ENCODE measurements around the gene ZNF148. TPM values are rescaled to one million over a fixed set of nuclear protein-coding genes. Genes with fewer than 3 reads are reported as not detected.

ZNF148 gene
- total and polyA plus RNA-seq, 8 donors, result 2.1 to 31.2 (median 17.1) TPM

DNA sequence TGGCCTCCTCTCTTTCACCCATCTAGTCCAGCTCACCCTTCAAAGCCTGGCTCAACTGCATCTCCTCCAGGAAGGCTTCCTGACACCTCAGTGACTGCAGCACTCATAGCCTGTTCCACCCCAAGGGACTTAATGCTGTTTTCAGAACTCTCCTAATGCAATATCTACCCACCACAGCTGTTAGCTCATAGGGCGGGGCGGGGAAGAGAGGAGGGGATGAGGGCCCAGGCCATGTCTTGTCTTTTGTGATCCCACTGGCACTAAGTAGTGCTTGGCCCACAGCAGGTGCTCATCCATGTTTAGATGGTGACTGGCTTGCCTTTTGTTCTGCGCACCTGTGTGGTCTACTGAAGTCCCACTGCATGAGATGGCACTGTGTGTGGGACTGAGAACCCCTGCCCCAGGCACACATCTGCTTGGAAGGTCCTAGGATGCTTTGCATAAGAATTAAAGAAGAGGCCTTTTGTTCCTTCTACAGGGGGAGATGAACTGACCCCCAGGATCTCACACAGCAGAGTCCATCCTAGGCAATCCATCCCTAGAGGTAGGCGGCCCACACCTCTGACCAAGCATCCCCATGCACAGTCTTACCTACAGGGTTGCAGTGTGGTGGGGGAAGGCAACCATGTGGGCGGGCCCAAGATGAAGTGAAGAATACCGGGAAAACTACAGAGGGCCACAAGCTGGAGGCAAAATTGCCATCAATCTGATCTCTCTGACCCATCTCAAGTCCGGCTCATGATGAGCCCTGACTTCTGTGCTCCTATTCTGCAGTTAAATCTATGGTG, 185.6 kb downstream of the ZNF148 start:
- H3K4me3 ChIP-seq, result no peak overlapping the region
- DNase-seq, result no peak
- no peaks in the 10 kb centered on the region for H3K4me1 ChIP-seq
- intact Hi-C loops (cut with DNase I), result no loop called here
- FAIRE-seq, result no peak
- no peak for ATAC-seq
- WGBS, 2 donors, result 94 to 97% methylated on average over 7 of the region's 7 CpGs
- TF ChIP-seq, protein P1, sequence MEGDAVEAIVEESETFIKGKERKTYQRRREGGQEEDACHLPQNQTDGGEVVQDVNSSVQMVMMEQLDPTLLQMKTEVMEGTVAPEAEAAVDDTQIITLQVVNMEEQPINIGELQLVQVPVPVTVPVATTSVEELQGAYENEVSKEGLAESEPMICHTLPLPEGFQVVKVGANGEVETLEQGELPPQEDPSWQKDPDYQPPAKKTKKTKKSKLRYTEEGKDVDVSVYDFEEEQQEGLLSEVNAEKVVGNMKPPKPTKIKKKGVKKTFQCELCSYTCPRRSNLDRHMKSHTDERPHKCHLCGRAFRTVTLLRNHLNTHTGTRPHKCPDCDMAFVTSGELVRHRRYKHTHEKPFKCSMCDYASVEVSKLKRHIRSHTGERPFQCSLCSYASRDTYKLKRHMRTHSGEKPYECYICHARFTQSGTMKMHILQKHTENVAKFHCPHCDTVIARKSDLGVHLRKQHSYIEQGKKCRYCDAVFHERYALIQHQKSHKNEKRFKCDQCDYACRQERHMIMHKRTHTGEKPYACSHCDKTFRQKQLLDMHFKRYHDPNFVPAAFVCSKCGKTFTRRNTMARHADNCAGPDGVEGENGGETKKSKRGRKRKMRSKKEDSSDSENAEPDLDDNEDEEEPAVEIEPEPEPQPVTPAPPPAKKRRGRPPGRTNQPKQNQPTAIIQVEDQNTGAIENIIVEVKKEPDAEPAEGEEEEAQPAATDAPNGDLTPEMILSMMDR (IDR thresholded peaks at IDR 0.05), result no peak
- H3K27me3 ChIP-seq, result no peaks in the 10 kb centered on the region
- peaks cover 0 to 31% (median 6%) of the 10 kb centered on the region in 3 donors for H3K36me3 ChIP-seq
- H3K9me3 ChIP-seq, result no peaks in the 10 kb centered on the region
- no peak overlapping the region for H3K27ac ChIP-seq

DNA sequence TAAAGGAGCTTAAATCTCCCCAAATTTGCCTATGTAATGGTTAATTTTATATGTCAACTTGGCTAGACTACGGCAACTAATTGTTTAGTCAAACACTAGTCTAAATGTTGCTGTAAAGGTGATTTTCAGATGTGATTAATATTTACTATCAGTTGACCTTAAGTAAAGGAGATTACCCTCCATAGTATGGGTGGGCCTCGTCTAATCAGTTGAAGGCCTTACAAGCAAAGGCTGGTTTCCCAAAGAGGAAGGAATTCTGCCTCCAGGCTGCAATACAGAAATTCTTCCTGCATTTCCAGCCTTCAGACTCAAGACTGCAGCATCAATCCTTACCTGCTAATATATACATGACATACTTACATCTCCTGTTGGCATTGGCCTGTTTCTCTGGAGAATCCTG, 186.2 kb downstream of the ZNF148 start:
- Histone ChIP-seq H3K27ac (no peak overlapping the region), H3K4me1 (no peaks in the 10 kb centered on the region), H3K27me3 (no peaks in the 10 kb centered on the region), H3K4me3 (no peak overlapping the region), H3K36me3 (peaks cover 0 to 31% (median 6%) of the 10 kb centered on the region in 3 donors), H3K9me3 (no peaks in the 10 kb centered on the region)
- WGBS, 2 donors, result 94 to 96% methylated on average over 2 of the region's 2 CpGs
- FAIRE-seq (no peak), DNase-seq (no peak), ATAC-seq (no peak)
- intact Hi-C loops (cut with DNase I), result no loop called here
- TF ChIP-seq, protein P1 (IDR thresholded peaks at IDR 0.05), result no peak

DNA sequence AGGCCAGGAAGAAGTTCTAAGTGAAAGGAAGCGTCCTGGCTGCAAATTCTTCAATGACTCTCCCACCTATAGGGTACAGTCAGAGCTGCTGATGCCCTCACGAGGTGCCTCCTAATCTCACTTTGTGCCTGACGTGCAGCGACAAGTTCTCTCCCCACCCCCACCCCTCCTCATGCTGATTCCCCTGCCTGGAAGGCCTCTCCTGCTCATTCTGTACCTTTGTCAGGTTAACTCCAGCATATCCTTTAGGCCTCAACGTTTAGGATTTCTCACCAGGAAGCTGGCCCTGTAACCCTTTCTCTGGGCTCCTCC, 187.6 kb downstream of the ZNF148 start:
- TF ChIP-seq, protein P1 (IDR thresholded peaks at IDR 0.05), result no peak
- WGBS, 2 donors, result 75 to 77% methylated on average over 5 of the region's 5 CpGs
- Histone ChIP-seq H3K36me3 (peaks cover 0 to 31% (median 6%) of the 10 kb centered on the region in 3 donors), H3K4me1 (no peaks in the 10 kb centered on the region), H3K27ac (no peak overlapping the region), H3K4me3 (no peak overlapping the region), H3K27me3 (no peaks in the 10 kb centered on the region), H3K9me3 (no peaks in the 10 kb centered on the region)
- intact Hi-C loops (cut with DNase I), result no loop called here
- ATAC-seq (no peak), DNase-seq (no peak), FAIRE-seq (no peak)

DNA sequence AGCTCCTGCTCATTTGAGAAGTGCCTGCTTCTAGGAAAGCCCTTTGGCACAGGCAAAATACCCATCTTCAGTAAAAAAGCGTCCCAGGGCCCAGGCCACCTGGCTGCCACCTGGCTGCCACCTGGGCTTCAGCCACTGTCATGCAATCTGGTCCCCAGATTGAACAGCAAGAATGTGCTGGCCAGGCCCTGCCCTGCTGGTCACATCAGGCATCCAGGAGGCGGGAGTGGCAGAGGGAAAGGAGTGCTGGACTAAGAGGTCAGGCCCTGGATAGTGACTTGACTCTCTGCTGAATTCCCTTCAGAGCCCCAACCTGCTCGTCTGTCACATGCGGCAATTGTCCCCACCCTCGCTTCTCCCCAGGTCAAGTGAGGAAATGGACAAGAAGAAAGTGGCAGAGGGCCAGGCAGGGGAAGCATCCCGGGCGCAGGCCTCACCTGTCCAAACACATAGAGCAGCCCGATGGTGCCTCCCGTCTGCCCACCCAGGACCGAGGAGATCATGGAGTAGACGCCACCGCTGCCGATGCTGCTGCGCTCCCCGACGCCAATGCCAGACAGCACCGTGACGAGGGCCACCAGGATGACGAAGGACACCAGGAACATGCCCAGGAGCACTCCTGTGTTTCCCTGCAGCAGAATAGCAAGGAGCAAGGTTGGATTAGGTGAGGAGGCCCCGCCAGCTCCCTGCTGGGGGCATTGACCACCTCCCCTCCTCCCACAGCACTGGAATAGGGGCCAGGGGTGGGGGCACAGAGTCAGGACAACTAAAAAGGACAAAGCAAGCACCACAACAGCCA, 188.1 kb downstream of the ZNF148 start:
- Histone ChIP-seq H3K4me1 (no peaks in the 10 kb centered on the region), H3K27ac (no peak overlapping the region), H3K36me3 (peaks cover 0 to 31% (median 6%) of the 10 kb centered on the region in 3 donors), H3K9me3 (no peaks in the 10 kb centered on the region), H3K27me3 (no peaks in the 10 kb centered on the region), H3K4me3 (no peak overlapping the region)
- TF ChIP-seq, protein P1 (IDR thresholded peaks at IDR 0.05), result no peak
- intact Hi-C loops (cut with DNase I), result no loop called here
- WGBS, 2 donors, result 93 to 97% methylated on average over 20 of the region's 20 CpGs
- no peak for FAIRE-seq
- peak in 1 of 4 donors; percentile 40 for ATAC-seq
- DNase-seq, result no peak

Data from pancreas (tissue), 10 donors.